T-helper 22 cell (primary cell): ENCODE data around the gene MYO3B.
"Not testable (repeated sequence)": the region's sequence is repeated elsewhere in the genome, so short reads cannot be mapped to it uniquely, and the experiment has no call there.

Experiments
- DNase-seq: peaks from one replicate; pipeline ENCODE4 v3.0.0-alpha.2; 2020; ENCODE audit warnings: low read depth

Gene MYO3B

DNA sequence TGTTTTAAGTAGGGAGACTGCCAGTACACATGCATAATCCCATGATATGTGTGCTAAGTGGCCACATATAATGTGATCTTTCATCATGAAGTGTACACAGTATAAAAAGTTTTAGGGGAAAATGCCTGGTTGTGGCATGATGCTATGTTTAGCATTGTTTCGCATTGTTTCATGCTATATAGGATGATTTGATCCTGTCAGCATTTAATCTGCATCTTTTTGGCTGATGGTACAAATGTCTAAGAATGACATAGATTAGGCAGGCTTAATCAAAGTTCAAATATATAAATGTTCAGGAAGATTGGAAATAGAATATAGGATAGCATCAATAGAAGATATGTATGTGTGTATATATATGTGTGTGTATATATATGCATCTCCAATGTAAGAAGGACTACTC is 83.6 kb downstream of the MYO3B start:
- no peak for DNase-seq

DNA sequence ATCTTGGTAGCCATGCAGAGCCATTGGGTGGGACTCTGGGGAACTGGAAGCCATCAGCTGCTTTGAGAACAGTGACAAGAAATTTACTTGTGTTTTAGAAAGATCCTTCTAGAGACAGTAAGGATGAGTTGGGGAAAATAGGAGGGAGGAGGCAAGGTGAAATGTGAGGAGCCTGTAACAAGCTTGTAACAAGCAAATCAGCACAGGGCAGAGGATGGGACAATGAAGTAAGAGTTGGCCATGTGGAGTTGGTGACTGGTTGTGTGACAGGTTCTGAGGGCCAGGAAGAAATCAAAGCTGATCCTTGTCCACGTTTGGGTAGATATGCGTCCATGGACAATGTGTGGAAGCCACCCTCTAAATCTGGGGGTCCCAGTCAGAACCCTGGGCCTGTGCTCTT is 84.4 kb downstream of the MYO3B start:
- DNase-seq: no peak

DNA sequence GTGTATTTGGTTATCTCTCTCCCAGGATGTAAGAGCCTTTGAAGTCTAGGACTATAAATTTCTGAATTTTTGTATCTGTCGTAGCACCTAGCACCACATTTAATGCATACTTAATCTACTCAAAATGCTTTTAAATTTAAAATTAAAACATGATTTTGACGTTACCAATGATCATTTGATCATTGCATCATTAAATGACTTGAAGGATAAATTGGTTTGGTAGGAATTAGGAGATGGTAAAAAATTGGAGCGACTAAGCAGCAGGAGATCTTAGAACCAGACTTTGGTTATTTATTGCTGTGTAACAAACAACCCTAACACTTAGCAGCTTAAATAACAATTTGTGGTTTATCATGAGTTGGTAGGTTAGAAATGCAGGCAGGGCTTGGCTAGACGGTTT is 84.9 kb downstream of the MYO3B start:
- DNase-seq: no peak

DNA sequence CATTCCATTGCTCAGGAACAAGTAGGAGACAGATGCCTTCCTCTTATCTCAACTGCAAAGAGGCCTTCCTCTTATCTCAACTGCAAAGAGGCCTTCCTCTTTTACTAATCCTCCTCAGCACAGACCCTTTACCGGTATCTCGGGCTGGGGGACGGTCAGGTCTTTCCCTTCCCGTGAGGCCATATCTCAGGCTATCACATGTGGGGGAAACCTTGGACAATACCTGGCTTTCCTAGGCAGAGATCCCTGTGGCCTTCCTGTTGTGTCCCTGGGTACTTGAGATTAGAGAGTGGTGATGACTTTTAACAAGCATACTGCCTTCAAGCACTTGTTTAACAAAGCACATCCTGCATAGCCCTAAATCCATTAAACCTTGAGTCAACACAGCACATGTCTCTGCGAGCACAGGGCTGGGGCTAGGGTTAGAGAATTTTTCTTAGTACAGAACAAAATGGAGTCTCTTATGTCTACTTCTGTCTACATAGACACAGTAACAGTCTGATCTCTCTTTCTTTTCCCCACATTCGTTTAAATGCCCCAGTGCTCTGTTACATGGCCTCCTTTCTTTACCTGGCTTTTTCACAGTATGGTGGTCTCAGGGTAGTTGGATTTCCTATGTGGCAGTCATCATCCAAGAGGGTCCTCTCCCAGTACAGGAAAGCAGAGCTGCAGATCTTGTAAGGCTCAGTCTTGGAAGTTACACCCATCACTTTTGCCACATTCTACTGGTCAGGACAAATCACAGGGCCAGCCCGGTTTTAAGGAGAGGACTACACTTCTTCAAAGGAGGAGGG is 86.0 kb downstream of the MYO3B start:
- not testable (repeated sequence) for DNase-seq

DNA sequence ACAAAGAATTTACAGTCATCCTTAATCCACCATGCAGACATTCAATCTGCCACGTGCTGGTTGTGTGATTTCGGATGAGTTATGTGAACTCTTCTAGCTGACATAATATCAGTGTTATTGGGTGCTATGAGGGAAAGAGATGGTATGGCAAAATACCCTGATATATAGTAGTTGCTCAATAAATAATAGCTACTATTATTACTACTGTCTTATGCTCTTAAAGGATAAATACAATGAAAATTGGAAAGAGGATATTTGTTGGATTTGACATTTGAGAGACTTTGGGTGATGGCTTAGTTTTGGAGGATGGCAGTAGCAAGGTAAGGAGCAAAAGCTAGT is 86.5 kb downstream of the MYO3B start:
- no peak for DNase-seq

DNA sequence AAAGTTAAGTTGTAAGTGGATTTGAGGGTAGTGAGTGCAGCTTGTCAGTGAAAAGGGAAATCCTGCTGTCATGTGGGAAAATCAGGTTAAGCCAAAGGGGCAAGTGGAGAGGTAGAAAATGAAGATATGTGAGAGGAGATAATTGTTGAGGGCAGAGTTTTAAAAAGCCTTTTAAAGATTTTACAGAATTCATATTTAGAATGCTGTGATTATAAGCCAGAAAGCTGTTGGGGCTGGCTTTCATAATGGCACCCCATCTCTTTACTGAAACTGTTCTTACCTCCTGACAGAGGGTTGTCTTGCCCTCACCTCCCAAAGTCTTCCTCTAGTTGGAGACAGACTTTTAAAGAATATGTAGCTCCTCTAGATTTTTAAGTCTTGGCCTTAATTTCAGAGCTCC is 86.9 kb downstream of the MYO3B start:
- DNase-seq: no peak

DNA sequence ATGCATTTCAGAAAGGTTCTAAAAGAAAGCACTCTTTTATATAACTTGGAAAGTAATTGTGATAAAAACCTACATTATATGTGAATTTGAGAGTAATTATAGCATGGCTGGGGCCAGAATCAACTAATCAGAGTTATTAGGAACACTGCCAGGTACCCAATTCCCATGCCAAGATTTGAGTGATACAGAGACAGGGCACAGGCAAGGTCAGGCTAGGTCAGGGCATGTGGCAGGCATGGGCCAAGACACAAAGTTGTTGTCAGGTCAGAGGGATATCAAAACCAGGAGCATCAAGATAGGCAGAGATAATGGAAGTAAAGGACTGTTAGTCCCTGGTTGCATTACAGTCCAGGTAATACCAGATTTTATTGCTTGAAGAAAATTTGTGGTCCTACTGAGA is 87.4 kb downstream of the MYO3B start:
- no peak for DNase-seq

DNA sequence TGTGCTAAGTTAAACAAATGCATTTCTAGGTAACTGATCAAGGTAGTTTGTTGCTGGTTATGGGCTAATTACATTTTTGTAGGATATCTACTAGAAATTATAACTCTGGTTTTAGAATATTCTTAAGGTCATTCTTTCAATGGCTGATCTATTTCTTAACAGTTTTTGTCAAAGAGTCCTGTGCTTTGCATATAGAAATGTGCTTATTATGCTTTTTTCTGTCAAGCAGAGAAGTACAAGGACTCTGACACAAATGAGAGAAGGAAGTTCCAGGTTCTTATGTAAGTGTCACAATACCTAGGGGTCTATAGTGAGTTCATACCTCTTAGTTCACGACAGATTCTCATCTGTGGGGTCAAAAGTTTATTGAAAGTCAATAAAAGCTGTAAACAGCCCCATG is 88.4 kb downstream of the MYO3B start:
- DNase-seq: no peak

DNA sequence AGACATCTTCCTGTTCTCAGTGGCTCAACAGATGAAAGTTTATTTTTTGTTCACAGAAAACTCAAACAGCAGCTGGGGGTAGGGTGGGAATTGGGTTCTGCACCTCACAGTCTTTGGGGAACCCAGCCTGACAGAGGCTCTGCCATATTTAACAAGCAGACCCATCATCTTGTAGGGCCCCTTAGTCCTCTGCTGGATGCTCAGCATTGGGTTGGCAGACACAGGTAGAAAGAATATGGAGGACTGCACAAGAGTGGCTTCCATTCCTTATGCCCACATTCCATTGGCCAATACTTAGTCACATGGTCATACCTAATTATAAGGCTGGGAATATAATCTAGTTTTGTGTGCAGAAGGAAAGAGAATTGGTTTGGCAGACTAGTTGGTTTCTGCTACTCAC is 89.1 kb downstream of the MYO3B start:
- no peak for DNase-seq

DNA sequence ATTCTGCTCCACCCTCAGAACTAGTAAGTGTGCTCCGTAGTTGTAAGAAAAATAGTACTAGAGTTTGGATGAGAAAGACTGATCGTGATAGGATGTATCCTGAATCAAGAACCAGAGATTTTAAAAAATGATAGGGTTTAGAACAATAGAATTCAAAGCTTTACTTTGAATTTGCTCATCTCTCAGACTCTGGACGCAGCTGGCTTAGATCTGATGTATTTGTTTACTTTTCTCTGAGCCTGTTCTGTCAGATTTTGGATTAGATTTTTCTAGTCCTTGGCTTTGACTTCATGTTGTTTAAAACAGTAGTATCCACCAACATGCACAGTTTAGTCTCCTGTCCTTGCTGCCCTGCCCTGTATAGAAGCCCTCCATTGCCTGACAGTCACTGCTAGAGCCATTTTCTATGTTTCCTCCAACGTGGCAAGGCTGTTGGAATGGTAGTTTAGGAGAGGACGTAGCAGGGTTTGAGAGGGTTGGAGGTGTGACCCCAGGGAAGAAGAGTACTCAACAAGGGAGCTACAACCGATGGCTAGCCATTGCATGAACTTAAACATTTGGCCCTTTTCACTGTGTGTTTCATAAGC is 92.4 kb downstream of the MYO3B start:
- DNase-seq: no peak

DNA sequence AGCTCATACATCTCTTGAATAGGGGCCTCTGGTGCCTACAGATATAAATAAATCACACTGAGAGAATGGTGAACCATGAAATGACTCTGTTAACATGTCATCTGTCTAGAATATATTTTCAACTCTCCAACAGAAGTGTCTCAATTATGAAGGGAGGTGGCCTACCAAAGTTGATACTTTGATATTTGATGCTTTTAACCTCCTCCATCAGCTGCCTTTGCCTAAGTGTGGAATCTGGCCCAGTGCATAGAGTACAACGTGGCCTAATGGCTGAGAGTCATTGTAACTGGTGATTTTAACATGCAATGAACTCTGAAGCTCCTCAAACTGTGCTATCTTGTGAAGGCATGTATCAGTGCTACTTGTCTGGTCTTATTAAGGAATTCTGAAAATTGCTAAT is 93.4 kb downstream of the MYO3B start:
- DNase-seq: no peak

DNA sequence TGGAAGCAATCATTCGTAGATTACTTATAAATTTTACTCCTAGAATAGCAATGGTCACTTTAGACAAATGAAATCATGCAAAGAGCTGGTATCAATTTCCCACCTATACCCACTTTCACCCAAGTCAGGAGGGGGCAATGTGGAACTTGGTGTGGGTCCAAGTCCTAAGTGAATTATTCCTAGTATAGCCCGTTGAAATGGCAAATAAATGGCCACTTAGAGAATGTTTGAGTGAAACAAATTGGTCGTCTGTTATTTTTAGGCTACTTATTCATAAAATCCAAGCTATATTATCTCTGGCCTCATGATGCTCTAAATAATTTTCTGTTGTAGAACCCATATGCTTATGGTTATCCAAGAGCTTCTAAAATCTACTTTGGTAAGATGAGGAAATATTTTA is 98.1 kb downstream of the MYO3B start:
- DNase-seq: no peak

DNA sequence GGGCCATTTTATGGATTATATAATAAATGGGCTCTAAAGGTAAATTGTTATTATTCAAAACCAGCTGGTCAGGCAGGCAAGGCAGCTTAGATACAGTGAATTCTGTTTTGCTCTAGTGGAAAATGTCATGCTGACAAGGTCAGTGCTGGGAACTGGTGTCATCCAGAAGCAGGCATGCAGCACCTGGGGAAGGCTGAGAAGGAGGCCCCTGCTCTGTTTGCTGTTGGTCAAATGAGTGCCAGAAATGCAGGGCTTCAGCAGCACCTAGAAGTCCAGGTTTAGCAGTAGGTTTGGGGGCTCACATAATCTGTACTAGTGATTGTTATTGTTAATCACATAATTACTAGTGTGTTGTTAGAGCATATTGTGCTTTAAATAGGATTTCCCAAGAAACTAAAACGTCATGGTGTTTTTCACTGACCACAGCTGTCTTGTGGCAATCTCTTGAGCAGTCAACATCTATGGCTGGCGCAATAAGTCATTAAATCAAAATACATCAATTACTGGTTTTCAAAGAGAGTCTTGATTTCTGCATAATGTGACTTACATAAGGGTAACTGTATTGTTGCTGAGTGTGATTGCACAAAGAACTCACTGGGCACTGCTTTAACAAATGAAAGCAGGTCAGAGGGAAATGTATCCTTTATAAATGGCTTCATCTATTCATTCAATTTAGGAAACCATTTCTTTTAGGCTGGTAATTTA is 99.1 kb downstream of the MYO3B start:
- DNase-seq: no peak

DNA sequence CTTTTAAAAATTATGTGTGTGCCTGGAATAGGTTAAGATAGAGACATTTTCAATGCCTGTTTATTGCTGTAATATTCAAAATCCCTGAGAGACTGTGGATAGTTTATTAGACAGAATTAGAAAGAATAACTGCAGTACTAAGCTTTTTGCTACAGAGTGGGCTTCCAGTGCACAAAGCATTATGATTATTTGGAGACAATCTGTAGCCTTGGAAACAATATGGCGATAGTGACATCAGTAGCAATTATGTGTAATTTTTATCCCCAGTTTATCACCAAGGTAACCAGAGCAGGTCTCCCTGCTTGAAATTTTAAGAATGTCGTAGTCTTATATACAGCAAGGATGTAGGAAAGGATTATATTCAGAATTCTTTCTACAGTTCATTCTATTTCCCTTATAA is 100.0 kb downstream of the MYO3B start:
- DNase-seq: no peak

DNA sequence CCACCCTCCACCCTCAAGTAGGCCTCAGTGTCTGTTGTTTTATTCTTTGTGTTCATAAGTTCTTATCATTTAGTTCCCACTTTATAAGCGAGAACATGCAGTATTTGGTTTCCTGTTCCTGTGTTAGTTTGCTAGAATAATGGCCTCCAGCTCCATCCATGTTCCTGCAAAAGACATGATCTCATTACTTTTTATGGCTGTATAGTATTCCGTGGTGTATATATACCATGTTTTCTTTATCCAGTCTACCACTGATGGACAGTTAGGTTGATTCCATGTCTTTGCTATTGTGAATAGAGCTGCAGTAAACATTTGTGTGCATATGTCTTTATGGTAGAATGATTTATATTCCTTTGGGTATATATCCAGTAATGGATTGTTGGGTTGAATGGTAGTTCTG is 101.7 kb downstream of the MYO3B start:
- not testable (repeated sequence) for DNase-seq

DNA sequence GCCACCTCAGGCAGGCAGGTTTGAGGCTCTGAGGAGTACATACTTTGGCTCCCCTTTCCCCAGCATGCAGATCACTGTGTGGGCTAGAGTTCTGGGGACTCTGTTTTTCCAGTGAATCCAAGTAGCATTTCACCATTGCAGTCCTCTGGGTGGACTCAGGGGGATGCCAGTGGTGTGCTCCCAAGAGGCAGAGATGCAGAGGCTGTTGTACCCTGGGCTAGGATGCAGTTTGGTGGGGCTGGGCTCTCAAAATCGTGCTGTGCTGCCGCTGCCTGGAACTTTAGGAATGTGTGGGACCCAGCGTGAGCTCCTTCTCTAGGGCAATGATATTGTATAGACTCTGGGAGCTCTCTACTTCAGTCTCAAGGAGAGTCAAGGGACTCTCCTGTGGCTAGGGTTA is 104.9 kb downstream of the MYO3B start:
- no peak for DNase-seq

DNA sequence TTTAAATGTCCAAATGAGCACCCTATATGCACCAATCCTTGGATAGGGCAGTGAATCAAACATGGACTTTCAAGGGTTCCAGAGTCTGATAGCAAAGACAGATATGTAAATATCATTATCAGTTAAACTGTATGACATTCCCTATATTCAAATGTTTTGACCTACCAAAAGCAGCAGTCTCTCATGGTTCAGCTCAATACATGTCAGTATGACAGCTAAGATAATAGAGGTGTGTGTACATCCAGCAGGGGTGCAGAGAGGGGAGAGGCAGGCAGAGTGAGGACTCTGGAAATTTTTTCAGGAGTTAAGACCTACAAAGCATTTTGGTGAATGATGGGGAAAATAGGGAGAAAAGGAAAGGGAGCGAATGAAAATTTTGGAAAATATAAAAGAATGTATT is 106.3 kb downstream of the MYO3B start:
- DNase-seq: no peak

DNA sequence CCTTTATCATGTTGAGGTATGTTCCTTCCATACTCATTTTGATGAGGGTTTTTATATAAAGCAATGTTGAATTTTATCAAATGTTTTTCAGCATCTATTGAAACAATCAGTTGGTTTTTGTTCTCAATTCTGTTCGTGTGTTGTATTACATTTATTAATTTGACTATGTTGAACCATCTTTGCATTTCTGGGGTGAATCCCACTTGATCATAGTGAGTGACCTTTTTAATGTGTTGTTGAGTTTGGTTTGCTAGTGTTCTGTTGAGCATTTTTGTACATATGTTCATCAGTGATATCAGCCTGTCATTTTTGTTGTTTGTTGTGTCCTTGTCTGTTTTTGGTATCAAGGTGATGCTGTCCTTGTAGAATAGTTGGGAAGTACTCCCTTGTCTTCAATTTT is 110.9 kb downstream of the MYO3B start:
- DNase-seq: no peak

DNA sequence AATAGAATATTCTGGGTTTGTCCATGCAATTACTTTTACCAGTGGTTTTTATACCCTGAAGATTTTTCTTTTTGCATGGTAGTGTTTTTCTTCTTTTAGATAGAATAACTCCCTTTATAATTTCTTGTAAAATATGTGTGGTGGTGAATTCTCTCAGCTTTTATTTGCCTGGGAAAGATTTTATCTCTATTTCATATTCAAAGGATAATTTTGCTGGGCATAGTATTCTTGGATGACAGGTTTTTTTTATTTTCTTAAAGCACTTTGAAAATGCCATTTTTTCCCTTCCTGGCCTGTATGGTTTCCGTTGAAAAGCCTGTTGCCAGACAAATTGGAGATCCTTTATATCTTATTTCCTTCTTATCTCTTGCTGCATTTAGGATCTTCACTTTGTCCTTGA is 113.5 kb downstream of the MYO3B start:
- no peak for DNase-seq

DNA sequence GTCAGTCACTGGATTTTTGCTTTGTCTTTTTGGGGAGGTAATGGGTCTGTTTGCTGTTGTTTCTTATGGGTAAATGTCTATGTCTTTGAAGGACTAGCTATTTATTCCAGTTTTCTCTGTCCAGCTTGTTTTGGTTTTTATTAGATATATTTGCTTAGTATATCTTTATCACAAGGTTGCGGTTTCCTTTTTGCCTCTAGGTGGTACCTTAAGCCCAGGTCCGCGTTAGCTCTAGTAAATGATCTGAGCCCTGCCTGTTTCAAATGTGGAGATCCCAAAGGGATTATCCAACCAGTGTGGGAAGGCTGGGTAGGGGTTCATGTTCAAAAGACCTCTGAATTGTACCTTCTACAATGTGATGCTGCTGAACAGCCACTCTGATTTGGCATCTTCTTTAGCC is 114.5 kb downstream of the MYO3B start:
- no peak for DNase-seq

DNA sequence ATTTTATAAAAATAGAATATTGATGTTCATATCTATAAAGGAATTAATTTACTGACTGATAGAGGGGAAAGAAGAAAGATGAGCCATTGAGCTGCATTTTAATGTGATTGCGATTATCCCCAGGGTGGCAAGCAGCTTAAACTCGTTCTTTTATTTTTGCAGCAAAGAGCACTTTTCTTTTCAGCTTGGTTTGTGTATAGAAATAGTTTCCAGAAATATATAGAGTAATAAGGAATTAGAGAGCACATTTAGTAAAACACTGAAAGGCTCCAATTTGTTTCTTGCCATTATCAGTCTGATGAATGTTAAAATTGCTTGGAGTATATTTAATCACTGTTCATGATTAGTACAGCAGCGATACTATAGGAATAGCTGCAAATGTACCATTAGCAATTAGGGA is 119.5 kb downstream of the MYO3B start:
- DNase-seq: no peak

DNA sequence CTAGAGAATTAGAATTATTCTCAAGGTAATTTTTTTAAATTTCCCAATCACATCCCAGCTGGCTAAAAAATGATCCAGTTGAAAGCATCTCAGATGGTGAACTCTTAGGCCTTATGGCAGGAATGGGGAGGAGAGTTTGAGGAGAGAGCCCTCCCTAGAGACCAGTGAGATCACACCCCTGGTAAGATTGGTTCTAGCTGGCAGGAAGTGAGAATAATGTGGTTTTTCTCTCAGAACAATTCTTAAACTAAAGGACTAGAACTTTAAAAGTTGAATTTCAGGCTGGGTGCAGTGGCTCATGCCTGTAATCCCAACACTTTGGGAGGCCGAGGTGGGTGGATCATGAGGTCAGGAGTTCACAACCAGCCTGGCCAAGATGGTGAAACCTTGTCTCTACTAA is 120.2 kb downstream of the MYO3B start:
- DNase-seq: no peak

DNA sequence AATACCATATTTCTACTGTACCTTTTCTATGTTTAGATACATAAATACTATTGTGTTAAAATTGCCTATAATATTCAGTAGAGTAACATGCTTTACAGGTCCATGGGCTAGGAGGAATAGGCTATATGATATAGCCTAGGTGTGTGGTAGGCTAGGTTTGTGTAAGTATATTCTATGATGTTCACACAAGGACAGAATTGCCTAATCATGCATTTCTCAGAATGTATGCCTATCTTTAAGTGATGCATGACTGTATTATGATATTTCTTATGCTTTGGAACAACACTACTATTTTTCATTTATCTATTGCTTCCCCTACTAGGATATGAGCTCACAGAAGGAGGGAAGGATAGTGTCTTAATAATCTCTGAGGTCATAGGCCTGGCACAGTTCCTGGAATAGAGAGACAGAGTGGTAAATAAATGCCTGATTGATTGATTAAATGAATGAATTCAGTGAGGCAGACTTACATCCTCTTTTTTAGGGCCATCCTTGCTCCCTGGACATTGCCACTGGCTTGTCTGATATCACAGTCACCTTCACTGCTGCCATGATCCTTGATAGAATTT is 121.0 kb downstream of the MYO3B start:
- no peak for DNase-seq
